H1 (cell line): ENCODE results near the gene ST3GAL2. TPM values are rescaled to one million over a fixed set of nuclear protein-coding genes. Genes with fewer than 3 reads are reported as not detected.
"Not testable (repeated sequence)": the region's sequence is repeated elsewhere in the genome, so short reads cannot be mapped to it uniquely, and the experiment has no call there.

Experiments
- CTCF ChIA-PET: fragments of 300-600 bp; sonication (Branson Sonifier 250); formaldehyde crosslinking; loops from one replicate; lab custom pipeline; 2021; ENCODE audit not compliant: partially characterized antibody; lab: Charles Lee
- POLR2A ChIA-PET: fragments of 300-600 bp; sonication (Branson Sonifier 250); formaldehyde crosslinking; loops from one replicate; lab custom pipeline; 2021; ENCODE audit warnings: inconsistent platforms; ENCODE audit not compliant: partially characterized antibody; lab: Charles Lee
- DNase-seq, 2 experiments: peaks; one replicate each; pipeline versions ENCODE4 v3.0.0 to v3.0.0-alpha.2; 2010 to 2022; ENCODE audit warnings: low spot score in 2 of 2, low read depth in 1 of 2, mixed read lengths in 1 of 2
- FAIRE-seq: peaks from 2 replicates; lab custom pipeline; 2011; peaks lifted over from hg19 to GRCh38; lab: Jason Lieb, UNC
- H2AFZ ChIP-seq: 2 replicates; pipeline ENCODE4 v1.8.1; 2012; ENCODE audit warnings: low read length, inconsistent platforms
- H2AK5ac ChIP-seq: 2 replicates; pipeline ENCODE4 v1.6.1; 2013; ENCODE audit warnings: low read depth, low read length
- H2BK120ac ChIP-seq: replicated peaks from 2 replicates; pipeline ENCODE3; 2013; ENCODE audit warnings: low read depth, low read length, inconsistent platforms
- H2BK12ac ChIP-seq: 2 replicates; pipeline ENCODE4 v1.6.1; 2013; ENCODE audit warnings: low read depth, low read length
- H2BK15ac ChIP-seq: 2 replicates; pipeline ENCODE4 v1.6.1; 2013; ENCODE audit warnings: low read length
- H2BK20ac ChIP-seq: 2 replicates; pipeline ENCODE4 v1.6.1; 2013; ENCODE audit warnings: low read length
- H2BK5ac ChIP-seq: 2 replicates; pipeline ENCODE4 v1.6.1; 2013; ENCODE audit warnings: low read depth, low read length
- H3K14ac ChIP-seq: 2 replicates; pipeline ENCODE4 v1.6.1; 2013; ENCODE audit warnings: inconsistent platforms; ENCODE audit not compliant: insufficient read length
- H3K18ac ChIP-seq: 2 replicates; pipeline ENCODE4 v1.6.1; 2013; ENCODE audit warnings: low read length; ENCODE audit errors: extremely low read depth
- H3K23ac ChIP-seq: 2 replicates; pipeline ENCODE4 v1.6.1; 2013; ENCODE audit warnings: inconsistent platforms; ENCODE audit not compliant: insufficient read length
- H3K23me2 ChIP-seq: 2 replicates; pipeline ENCODE4 v1.6.1; 2013; ENCODE audit warnings: low read depth, low read length
- H3K27ac ChIP-seq: 2 replicates; pipeline ENCODE4 v1.6.1; 2011; ENCODE audit warnings: low read depth, low read length, inconsistent platforms
- H3K27me3 ChIP-seq, 4 experiments: replicated peaks in 1 of 4; 1 replicate in 1 of 4; 2 replicates in 3 of 4; pipeline versions ENCODE4 v1.6.1 to v1.8.1; 2011 to 2013; ENCODE audit warnings: low read length in 3 of 4, mild to moderate bottlenecking in 3 of 4, inconsistent platforms in 2 of 4, mixed read lengths in 2 of 4, moderate library complexity in 1 of 4; ENCODE audit not compliant: control insufficient read depth in 3 of 4, insufficient read depth in 3 of 4; ENCODE audit errors: extremely low read depth in 1 of 4
- H3K36me3 ChIP-seq, 4 experiments: 2 replicates each; pipeline versions ENCODE4 v1.6.1 to v1.8.1; 2011 to 2013; ENCODE audit warnings: mild to moderate bottlenecking in 4 of 4, low read length in 3 of 4, moderate library complexity in 2 of 4, control low read depth in 1 of 4, inconsistent platforms in 1 of 4; ENCODE audit not compliant: insufficient read depth in 4 of 4, control insufficient read depth in 2 of 4
- H3K4ac ChIP-seq: replicated peaks from 2 replicates; pipeline ENCODE3; 2013; ENCODE audit warnings: low read length, low read depth, mixed read lengths, inconsistent platforms; ENCODE audit not compliant: insufficient read length
- H3K4me1 ChIP-seq, 4 experiments: replicated peaks in 1 of 4; 1 replicate in 1 of 4; 2 replicates in 3 of 4; pipeline versions ENCODE4 v1.6.1 to v1.8.1; 2011 to 2013; ENCODE audit warnings: low read length in 3 of 4, inconsistent platforms in 2 of 4, mixed read lengths in 1 of 4; ENCODE audit not compliant: insufficient read depth in 4 of 4, control insufficient read depth in 3 of 4
- H3K4me2 ChIP-seq, 2 experiments: 2 replicates each; pipeline versions ENCODE4 v1.6.1 to v1.8.1; 2011 to 2013; ENCODE audit warnings: low read depth in 2 of 2, low read length in 2 of 2, control low read depth in 1 of 2, inconsistent platforms in 1 of 2, mild to moderate bottlenecking in 1 of 2; ENCODE audit not compliant: insufficient read depth in 1 of 2
- H3K4me3 ChIP-seq, 4 experiments: fragments of 200-600, 300-600 bp in 1 of 4; sonication (generic), shearing (Covaris generic), sonication (Bioruptor Twin) in 1 of 4; 2 replicates each; pipeline versions ENCODE4 v1.5.1 to v1.8.1; 2011 to 2016; ENCODE audit warnings: low read length in 4 of 4, low read depth in 3 of 4, control low read depth in 2 of 4, inconsistent platforms in 2 of 4, mild to moderate bottlenecking in 2 of 4, mixed read lengths in 1 of 4, moderate library complexity in 1 of 4; ENCODE audit not compliant: insufficient read depth in 2 of 4; ENCODE audit errors: extremely low read depth in 1 of 4
- H3K56ac ChIP-seq: replicated peaks from 2 replicates; pipeline ENCODE3; 2013; ENCODE audit warnings: low read depth, mild to moderate bottlenecking, mixed read lengths, low read length, inconsistent platforms; ENCODE audit not compliant: insufficient read length
- H3K79me1 ChIP-seq: 2 replicates; pipeline ENCODE4 v1.6.1; 2013; ENCODE audit warnings: low read depth, low read length, control low read depth
- H3K79me2 ChIP-seq, 2 experiments: 2 replicates each; pipeline versions ENCODE4 v1.6.1 to v1.8.1; 2012 to 2013; ENCODE audit warnings: low read length in 2 of 2, mild to moderate bottlenecking in 2 of 2, inconsistent platforms in 1 of 2; ENCODE audit not compliant: insufficient read depth in 2 of 2, control insufficient read depth in 1 of 2
- H3K9ac ChIP-seq, 4 experiments: replicated peaks in 1 of 4; 1 replicate in 1 of 4; 2 replicates in 3 of 4; pipeline versions ENCODE4 v1.6.1 to v1.8.1; 2011 to 2013; ENCODE audit warnings: low read depth in 3 of 4, low read length in 3 of 4, control low read depth in 2 of 4, mild to moderate bottlenecking in 2 of 4, moderate library complexity in 2 of 4, inconsistent platforms in 1 of 4; ENCODE audit errors: extremely low read depth in 1 of 4
- H3K9me3 ChIP-seq, 2 experiments: 2 replicates each; pipeline versions ENCODE4 v1.6.1 to v1.8.1; 2012 to 2013; ENCODE audit warnings: mild to moderate bottlenecking in 2 of 2, moderate library complexity in 2 of 2, control low read depth in 1 of 2, inconsistent platforms in 1 of 2, low read depth in 1 of 2, low read length in 1 of 2, mixed read lengths in 1 of 2; ENCODE audit not compliant: insufficient read depth in 2 of 2
- H4K20me1 ChIP-seq, 2 experiments: replicated peaks in 1 of 2; 2 replicates each; pipeline versions ENCODE3 to v1.8.1; 2011 to 2013; ENCODE audit warnings: inconsistent platforms in 2 of 2, low read length in 2 of 2, mild to moderate bottlenecking in 1 of 2; ENCODE audit not compliant: insufficient read depth in 2 of 2, control insufficient read depth in 1 of 2
- H4K5ac ChIP-seq: 2 replicates; pipeline ENCODE4 v1.6.1; 2013; ENCODE audit warnings: low read length, low read depth, mixed read lengths, inconsistent platforms; ENCODE audit not compliant: insufficient read length
- H4K8ac ChIP-seq: 2 replicates; pipeline ENCODE4 v1.8.0; 2013; ENCODE audit warnings: mild to moderate bottlenecking, moderate library complexity, low read length, inconsistent platforms; ENCODE audit not compliant: insufficient read depth; ENCODE audit errors: extremely low read depth
- H4K91ac ChIP-seq: replicated peaks from 2 replicates; pipeline ENCODE3; 2013; ENCODE audit warnings: low read length, mixed read lengths, inconsistent platforms; ENCODE audit not compliant: insufficient read length
- CTCF ChIP-seq, 3 experiments: IDR thresholded peaks; 1 replicate in 2 of 3; 2 replicates in 1 of 3; pipeline versions ENCODE4 v1.5.1 to v1.6.1; 2011; ENCODE audit warnings: low read length in 3 of 3, mild to moderate bottlenecking in 3 of 3, inconsistent platforms in 2 of 3, low read depth in 1 of 3, moderate library complexity in 1 of 3; ENCODE audit not compliant: insufficient read depth in 1 of 3; ENCODE audit errors: control extremely low read depth in 1 of 3
- WGBS, 2 experiments: shearing (Covaris generic) in 1 of 2; methylation state at CpG; one replicate each; pipeline versions ENCODE4 v1.1.6 to v1.1.7; 2013 to 2015; ENCODE audit warnings: low lambda C conversion rate in 2 of 2, mixed read lengths in 2 of 2, inconsistent platforms in 1 of 2, low coverage in 1 of 2, missing lambda C conversion rate in 1 of 2; ENCODE audit not compliant: insufficient replicate concordance in 2 of 2, insufficient coverage in 1 of 2, insufficient read length in 1 of 2; ENCODE audit errors: extremely low coverage in 1 of 2, missing lambda C conversion rate in 1 of 2; 5-methylcytosine and 5-hydroxymethylcytosine counted together
- polyA plus RNA-seq, 7 experiments: library from polyadenylated mRNA; depleted of rRNA in 3 of 7; stranded (reverse) in 5 of 7; unstranded in 2 of 7; fragments of >200 nt in 5 of 7; fragments of 200-250 nt in 2 of 7; gene quantifications; 1 replicate in 5 of 7; 2 replicates in 1 of 7; 4 replicates in 1 of 7; pipeline versions ENCODE4 v1.2.1 to v1.2.3, GENCODE V29; 2011 to 2013; ENCODE audit warnings: missing spikeins in 2 of 7, mixed read lengths in 2 of 7
- total RNA-seq: library from RNA; stranded (reverse); fragmentation: NEBNext Ultra II Directional; extraction: Animal tissue kit (Norgen Biotek cat#: 25700); gene quantifications from 2 replicates; pipeline ENCODE4 v1.2.1, GENCODE V29; 2021

The ST3GAL2 gene
- total and polyA plus RNA-seq, 2 of the 8 experiments (the other 6 are each of a cell fraction or from before 2014, with no cell fraction given), result 14.4 to 39.7 TPM

GRCh38 chr16:70453117-70453891 lies 14.4 kb upstream of the ST3GAL2 start (continued):
- no peak for TF ChIP-seq CTCF (IDR thresholded peaks at IDR 0.05; ENCODE audit: control extremely low read depth in 1 of 3, insufficient read depth in 1 of 3, low read depth in 1 of 3, low read length in 3 of 3)

- not testable (repeated sequence) for H2BK5ac ChIP-seq, H3K23ac ChIP-seq, H3K4ac ChIP-seq, H4K91ac ChIP-seq, H3K79me1 ChIP-seq, H3K9ac ChIP-seq, H3K9me3 ChIP-seq, H3K14ac ChIP-seq, H2BK20ac ChIP-seq, H3K23me2 ChIP-seq, H3K4me2 ChIP-seq, H3K18ac ChIP-seq, H4K8ac ChIP-seq, H4K20me1 ChIP-seq, H2BK120ac ChIP-seq, DNase-seq, H3K4me1 ChIP-seq, H4K5ac ChIP-seq, H3K79me2 ChIP-seq, H2BK12ac ChIP-seq, H3K27me3 ChIP-seq, H3K4me3 ChIP-seq, H2AK5ac ChIP-seq, H2AFZ ChIP-seq, FAIRE-seq, H2BK15ac ChIP-seq, H3K27ac ChIP-seq, H3K56ac ChIP-seq, H3K36me3 ChIP-seq
- CTCF ChIA-PET, result interaction anchor here (0.5 to 1.9 kb wide), 6 partner anchors 10 to 57 kb away, joined by 3 to 6 read pairs (median 4); no protein-coding TSS in a partner anchor
- POLR2A ChIA-PET, result interaction anchor here (1.5 kb wide), 1 partner anchor 21 kb away, joined by 4 read pairs; no protein-coding TSS in a partner anchor
- WGBS, 2 experiments, result 91% methylated on average over 22 of the region's 25 CpGs; no CpG with 5 or more reads in 1 of the 2 experiments
Measured at GRCh38 chr16:70451004-70451340, 12.1 kb upstream of the ST3GAL2 start.
